ENCODE results near the gene AMOT.

DNA sequence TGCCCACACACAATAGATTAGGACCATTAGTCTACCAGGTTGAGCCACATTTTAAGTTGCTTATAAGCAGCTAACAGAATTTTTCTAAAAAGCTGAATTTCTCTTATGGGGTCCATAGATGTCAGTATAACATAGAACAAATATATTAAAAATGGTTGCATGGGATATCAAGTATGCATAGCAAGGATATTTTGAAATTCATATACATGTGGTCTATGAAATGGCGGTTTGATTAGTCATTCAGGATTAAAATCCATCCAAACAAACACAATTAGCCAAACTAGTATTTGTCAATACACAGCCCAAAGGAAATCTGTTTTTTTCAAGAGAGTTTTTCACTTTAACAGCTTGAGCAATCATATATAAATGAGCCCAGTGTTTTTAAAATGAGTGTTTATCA, 33.5 kb upstream of the AMOT start:
- TF ChIP-seq CTCF (optimal IDR thresholded peaks at IDR 0.05 in 1 of 3, IDR thresholded peaks at IDR 0.05 in 1 of 3, conservative IDR thresholded peaks at IDR 0.05 in 1 of 3; ENCODE audit: extremely low read depth in 1 of 3, insufficient read depth in 2 of 3, low read length in 3 of 3) (no peak), EZH2 (IDR thresholded peaks at IDR 0.05; ENCODE audit: low read length) (no peak)

Data from keratinocyte (primary cell).